GM12801 (cell line): ENCODE measurements around the gene AXIN1.

ENCODE experiments used
- TF ChIP-seq, protein P1 (sequence below): IDR thresholded peaks from one replicate; pipeline ENCODE4 v1.5.1; 2011; ENCODE audit warnings: control low read depth; ENCODE audit not compliant: insufficient read length; ENCODE audit errors: extremely low read depth

AXIN1 gene

DNA sequence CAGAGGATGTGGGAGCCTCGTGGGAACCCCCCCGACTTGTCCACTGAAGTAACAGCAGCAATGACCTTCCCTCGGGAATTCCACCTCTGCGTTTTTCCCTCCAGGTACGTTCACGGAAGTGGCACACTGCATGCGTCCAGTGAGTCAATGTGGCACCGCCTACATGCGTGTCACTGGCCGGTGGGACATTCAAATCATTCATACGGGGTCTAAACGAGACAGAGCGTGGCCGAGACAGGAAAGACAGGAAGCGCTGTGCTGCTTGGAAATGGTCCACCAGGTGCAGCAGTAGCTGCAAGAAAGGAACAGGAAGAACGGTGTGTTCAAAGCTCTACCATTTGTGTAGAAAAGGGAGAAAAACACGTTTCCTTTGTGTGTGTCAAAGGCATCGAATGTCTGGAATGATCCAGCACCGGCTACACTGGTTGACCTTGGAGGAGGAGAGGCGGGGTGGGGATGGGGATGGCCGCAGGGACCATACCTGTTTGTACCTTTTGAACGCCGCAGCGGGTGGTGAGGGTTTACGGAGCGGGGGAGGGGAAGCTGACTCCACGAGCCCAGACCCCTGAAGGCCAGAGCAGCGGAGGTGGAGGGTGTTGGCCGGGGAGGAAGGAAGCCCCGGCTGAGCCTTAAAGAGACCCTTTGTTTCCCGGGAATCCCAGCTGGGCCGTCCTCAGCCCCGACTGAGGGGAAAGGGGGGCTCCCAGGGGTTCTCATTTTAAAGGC lies 31.0 kb upstream of the AXIN1 start:
- TF ChIP-seq, protein P1, sequence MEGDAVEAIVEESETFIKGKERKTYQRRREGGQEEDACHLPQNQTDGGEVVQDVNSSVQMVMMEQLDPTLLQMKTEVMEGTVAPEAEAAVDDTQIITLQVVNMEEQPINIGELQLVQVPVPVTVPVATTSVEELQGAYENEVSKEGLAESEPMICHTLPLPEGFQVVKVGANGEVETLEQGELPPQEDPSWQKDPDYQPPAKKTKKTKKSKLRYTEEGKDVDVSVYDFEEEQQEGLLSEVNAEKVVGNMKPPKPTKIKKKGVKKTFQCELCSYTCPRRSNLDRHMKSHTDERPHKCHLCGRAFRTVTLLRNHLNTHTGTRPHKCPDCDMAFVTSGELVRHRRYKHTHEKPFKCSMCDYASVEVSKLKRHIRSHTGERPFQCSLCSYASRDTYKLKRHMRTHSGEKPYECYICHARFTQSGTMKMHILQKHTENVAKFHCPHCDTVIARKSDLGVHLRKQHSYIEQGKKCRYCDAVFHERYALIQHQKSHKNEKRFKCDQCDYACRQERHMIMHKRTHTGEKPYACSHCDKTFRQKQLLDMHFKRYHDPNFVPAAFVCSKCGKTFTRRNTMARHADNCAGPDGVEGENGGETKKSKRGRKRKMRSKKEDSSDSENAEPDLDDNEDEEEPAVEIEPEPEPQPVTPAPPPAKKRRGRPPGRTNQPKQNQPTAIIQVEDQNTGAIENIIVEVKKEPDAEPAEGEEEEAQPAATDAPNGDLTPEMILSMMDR: no peak

GRCh38 chr16:381789-382717 lies 29.5 kb upstream of the AXIN1 start, which contains the start of gene PGAP6:
TSS of gene PGAP6 (minus strand) at chr16:381978. CDS start at chr16:381821, 157 bp downstream.
- TF ChIP-seq, protein P1: no peak

DNA sequence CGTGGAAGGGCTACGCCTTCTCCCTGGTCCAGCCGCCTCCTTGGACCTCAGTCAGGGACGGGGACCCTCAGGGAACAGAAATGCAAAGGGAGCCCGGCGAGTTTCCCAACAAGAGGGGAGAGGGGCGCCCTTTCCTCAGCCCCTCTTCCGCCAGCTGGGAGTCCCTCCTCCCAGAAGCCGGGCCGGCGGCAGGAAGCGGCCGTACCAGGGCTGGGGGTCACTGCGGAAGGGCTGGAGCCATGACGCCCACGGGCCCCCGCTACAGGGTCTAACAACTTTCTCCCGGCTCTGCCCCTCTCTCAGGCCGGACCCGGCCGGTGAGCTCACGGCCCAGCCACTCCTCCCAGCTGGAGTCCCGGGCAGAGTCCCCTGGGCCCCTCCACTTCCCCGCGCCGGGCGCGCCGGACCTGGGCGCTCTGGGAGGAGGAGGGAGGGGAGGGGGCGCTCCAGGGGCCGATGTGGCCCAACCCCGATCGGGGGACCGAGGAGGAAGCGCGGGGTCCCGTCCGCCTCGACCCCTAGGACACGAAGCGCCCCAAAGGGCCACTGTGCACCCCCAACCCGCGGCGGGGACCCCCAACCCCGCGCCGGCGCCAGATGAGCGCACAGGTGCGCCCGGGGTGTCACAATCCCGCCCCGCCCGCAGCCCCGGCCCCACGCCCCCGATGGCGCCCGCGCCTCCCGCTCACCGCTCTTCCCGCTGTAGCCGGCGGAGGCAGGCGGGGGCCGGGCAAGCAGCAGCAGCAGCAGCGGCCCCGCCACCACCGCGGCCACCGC lies 28.7 kb upstream of the AXIN1 start:
- TF ChIP-seq, protein P1: no peak

DNA sequence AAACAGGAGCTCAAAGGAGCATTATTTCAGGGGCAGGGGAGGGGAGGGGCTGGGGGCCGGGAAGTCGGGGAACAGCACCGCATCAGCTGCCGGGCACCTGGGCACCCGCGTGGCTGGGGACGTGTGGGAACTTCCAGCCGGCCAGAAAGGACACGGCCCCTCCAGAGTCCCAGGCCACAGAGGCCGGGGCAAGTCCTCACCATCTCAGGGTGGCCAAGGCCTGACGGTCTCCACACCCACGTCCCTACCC lies 28.2 kb upstream of the AXIN1 start:
- TF ChIP-seq, protein P1: no peak

GRCh38 chr16:379961-380761 lies 27.6 kb upstream of the AXIN1 start:
- TF ChIP-seq, protein P1: no peak

GRCh38 chr16:379183-379960 lies 26.8 kb upstream of the AXIN1 start:
- TF ChIP-seq, protein P1: no peak
